Activated T-helper 9 cell treated with anti-CD3 and anti-CD28 coated beads, Interleukin-2, amount 50 U/mL, for 16 hours (primary cell): Measurements from ENCODE around the gene FARS2.
"Not testable (repeated sequence)": the region's sequence is repeated elsewhere in the genome, so short reads cannot be mapped to it uniquely, and the experiment has no call there.

ENCODE experiments used
- DNase-seq: peaks from one replicate; pipeline ENCODE4 v3.0.0-alpha.2; 2020; ENCODE audit warnings: low read depth

The FARS2 gene

DNA sequence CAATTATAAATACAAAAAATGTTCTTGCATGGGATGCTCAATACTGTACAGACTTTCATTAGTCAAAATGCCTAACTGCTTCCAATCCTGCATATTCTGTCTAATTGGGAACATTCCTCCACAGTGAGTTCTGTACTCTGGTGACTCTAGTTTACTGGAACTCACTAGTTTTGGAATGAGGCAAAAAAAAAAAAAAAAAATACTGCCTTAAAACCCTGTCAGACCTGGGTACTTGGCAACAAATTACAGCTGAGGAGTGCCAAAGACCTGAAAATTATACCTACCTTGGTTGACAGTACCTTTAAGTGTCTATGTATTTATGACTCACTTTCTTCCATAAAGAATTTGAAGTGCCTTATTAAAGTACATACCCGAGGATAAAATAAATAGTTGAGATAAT lies 276.7 kb downstream of the FARS2 start:
- no peak for DNase-seq

DNA sequence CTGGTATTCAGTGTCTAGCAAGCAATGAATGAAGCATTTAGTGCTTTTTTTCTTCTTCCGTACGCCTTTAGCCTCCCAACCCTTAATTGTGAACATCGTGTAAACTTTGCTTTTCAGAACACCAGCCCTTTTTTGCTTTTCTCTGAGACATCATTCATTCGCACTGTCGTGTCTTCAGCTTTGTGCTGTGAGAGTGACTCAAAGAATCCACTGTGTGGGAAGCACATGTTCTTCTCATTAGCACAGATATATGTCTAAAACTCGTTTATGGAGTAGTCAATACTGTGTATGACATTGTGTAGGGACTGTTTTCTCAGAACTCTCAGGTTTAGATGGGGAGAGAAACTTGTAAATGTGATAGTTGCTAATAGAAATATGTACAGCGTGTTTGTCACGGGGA lies 279.1 kb downstream of the FARS2 start:
- DNase-seq: no peak

DNA sequence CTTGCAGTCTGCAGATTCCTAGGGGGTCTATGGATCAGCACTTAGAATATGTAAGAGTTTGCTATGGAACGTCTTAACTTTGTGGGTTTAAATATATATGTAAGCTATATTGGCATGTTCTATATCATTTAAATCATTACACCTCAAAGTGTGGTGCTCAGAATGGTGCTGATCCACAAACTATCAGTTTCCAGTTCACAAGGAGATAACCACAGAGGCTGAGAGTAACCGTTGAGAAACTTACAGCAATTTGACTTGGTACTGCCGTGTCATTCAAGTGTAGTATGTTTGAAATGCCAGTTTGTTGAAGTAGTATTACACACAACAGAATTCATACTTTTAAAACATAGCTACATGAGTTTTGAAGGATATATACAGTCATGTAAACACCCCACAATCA lies 279.7 kb downstream of the FARS2 start:
- DNase-seq: no peak

DNA sequence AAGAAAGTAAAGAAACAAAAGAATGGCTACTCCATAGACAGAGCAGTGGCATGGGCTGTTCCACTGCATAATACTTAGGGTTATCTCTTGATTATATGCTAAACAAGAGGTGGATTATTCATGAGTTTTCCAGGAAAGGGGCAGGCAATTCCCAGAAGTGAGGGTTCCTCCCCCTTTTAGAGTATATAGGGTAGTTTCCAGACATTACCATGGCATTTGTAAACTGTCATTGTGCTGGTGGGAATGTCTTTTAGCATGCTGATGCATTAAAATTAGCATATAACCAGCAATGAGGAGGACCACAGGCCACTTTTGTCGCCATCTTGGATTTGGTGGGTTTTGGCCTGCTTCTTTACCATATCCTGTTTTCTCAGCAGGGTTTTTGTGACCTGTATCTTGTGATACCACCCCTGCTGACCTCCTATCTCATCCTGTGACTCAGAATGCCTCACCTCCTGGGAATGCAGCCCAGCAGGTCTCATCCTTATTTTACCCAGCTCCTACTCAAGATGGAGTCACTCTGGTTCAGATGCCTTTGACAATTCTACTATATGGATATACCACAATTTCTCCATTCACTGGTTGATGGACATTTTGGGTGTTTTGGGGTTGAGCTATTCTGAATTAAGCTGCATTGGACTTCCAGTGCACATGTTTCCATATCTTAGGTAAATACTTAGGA lies 280.6 kb downstream of the FARS2 start:
- DNase-seq: no peak

GRCh38 chr6:5547556-5547955 lies 286.2 kb downstream of the FARS2 start:
- DNase-seq: no peak

DNA sequence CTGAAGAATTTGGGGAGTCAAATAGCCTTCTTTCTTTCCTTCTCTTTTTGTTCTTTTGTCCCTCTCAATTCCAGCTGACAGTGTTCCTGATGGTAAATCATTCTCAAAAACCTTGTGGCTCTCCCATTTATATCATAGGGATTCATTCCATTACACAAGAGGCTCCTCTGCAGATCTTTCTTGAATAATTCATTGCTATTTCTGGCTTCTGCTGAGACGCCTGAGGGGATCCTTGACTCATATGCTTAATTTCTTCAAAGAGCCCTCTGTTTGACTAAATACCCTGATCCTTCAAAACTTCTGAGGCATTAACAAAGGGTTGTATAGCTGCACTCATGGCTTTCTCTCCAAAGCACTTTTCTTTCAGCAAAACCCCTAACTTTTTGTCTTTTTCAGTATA lies 289.3 kb downstream of the FARS2 start:
- no peak for DNase-seq

GRCh38 chr6:5552243-5552642 lies 290.9 kb downstream of the FARS2 start:
- no peak for DNase-seq

DNA sequence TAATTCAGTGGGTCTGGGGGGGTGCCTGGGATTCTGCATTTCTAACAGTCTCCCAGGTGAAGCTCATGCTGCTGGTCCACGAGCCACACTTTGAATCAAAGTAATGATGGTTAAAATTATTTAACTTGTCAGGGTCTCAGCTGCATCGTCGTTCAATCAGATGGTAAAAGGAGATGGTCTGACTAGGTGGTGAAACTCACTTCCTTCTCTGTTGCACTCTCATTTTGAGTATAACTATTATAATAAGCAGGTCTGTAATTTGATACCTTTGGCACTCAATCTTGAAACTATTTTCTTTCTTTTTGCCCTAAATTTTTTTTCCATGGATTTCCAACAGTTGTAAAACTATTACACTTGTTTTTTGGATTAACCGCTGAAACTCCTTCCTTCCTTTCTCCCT lies 292.5 kb downstream of the FARS2 start:
- DNase-seq: no peak

DNA sequence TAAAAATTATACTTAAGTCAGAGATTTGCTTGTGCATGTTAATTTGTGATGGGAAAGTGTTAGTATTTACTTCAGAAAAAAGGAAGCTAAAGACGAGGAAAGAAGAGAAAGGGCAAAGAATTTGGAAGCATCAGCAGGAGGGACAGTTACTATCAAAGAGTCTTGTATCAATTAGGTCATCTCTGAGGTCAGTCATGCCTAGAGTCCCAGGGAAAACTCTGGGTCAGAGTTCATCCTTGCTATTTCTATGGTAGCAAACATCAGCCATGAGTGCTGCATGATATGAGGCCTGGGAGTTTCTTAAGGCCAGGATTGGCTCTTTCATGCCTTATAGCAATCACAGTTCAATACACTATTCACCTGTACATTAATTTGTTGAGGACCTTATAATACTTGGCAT lies 292.9 kb downstream of the FARS2 start:
- no peak for DNase-seq

DNA sequence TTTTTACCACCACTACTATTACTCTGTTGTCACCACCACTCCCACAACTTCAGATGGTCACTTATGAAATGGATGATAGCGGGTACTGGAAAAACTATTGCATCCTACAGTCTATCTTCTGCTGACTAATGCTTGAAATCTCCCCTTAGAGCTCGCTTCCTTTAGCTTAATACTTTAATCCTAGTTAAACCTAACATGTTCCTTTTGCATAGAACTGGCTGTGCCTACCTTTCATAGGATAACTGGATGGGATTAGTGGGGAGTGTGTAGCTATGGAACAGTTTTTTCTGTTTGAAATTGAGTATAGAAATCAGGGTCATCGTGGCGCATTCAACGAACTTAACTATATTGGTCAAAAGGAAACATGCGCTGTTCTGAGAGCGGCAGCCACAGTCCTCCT lies 294.7 kb downstream of the FARS2 start:
- no peak for DNase-seq

DNA sequence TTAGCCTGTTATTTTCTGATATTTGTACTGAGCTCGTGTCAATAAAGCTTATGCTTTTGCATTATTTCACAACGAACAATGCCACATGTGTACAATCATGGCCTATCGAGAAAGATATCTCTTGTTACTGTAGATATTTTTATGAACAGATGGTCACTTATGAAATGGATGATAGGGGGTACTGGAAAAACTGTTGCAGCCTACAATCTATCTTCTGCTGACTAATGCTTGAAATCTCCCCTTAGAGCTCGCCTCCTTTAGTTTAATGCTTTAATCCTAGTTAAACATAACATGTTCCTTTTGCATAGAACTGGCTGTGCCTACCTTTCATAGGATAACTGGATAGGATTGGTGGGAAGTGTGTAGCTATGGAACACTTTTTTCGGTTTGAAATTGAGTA lies 296.2 kb downstream of the FARS2 start:
- no peak for DNase-seq

GRCh38 chr6:5559651-5560050 lies 298.3 kb downstream of the FARS2 start:
- no peak for DNase-seq

- no peak for DNase-seq
Observed at GRCh38 chr6:5562277-5562676, 301.0 kb downstream of the FARS2 start.

DNA sequence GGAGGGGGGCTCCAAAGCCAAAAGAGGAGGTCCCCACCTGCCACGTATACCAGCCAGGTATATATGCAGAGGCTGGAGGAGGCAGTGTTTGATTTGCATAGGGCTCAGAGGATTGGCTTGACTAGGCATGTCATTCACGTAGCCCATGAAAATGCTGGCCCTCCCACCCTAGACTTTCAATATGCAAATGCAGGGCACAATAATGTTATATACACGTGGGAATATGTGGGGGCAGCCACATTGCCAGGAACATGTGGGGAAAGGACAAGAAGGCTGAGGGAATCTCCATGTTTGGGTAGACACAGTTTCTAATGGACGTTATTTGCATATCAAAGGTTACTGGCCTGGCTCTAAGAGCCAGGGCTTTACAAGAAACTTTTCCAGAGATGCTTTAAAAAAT lies 301.8 kb downstream of the FARS2 start:
- DNase-seq: no peak

DNA sequence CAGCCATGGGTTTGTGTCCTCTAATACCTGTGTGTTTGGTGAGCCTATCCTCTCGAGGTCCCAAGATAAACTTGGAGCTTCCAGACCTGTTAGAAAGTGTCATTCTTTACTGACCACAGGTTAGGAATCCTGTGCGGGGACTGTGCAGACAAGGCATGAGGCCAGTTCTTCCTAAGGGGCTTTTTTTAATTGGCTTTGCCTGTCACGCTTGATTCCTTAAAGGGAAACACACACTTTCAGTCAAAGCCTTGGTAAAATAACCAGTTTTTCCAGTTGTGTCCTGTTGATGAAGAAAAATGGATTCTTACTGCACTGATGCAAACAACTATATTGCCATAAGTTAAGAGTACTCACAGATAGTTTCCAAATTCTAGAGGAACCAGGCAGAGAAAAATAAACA lies 303.4 kb downstream of the FARS2 start:
- not testable (repeated sequence) for DNase-seq

GRCh38 chr6:5565971-5566370 lies 304.7 kb downstream of the FARS2 start:
- DNase-seq: no peak

DNA sequence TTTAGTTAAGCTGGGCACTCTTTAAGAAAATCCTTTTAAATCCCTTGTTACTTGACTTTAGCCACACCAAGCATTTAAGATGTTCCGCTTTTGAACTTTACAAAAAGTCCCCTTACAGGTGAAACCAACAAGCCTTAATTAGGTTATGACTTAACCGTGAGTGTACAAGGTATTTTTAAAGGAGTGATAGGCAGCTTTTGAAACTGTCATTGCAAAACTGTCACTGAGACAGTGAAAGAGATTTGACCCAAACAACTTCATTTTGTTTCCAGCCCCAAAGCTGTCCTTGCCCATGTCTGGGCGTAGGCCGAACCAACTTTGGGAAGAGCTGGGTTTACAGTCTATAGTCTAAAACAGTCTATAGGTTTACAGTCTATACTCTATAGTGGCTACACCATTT lies 305.4 kb downstream of the FARS2 start:
- no peak for DNase-seq

DNA sequence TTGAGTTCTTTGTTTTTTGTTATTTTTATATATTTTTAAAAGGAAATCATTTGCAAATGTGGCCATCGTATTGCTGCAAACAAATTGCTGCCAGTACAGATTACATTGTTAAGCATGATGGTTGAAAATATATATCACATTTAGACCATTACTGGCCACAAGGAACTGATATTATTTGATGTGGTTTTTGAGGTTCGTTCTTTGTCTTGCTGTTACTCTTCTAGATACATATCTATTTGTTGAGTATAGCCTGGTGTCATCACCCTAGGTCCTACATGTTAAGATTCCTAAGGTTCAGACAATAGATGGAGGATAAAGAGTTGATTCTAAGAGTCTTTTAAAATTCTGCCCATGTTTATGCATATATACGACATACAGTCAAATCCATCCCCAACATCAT lies 306.0 kb downstream of the FARS2 start:
- no peak for DNase-seq

DNA sequence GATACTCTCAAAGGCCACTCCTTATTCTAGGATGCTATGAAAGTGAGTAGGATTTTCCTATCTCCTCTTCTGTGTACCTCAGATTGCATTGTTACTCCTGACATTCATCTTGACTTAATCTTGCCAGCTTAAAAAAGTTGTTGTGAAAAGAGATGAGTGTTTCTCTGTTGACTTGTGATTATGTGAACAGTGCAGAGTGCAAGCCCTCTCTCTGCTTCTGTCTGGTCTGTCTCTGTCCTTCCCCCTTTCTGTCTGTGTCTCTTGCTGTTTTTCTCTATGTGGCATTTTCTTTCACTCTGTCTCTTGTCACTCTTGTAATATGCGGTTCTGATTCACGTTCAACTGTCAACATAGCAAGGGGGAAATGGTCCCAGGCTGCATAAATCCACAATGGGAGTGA lies 306.6 kb downstream of the FARS2 start:
- no peak for DNase-seq

DNA sequence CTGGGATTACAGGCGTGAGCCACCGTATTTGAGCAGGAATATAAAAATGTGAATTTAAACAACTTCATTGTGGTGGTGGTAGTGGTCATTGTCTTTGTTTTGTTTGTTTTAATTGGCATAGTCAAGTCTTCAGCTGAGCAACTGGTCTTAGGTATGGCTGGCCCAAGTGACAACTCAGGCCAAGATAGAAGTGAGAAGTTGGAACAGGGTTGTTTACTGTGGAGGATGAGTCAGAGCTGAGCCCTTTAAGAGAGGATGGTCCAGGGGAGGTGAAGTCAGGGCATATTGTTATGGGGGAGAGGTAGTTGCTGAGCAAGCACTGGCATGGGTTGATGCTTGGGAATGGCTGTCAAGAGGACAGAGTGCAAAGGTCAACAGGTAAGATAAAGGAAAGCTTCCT lies 308.2 kb downstream of the FARS2 start:
- DNase-seq: no peak

GRCh38 chr6:5570641-5571040 lies 309.3 kb downstream of the FARS2 start:
- DNase-seq: no peak

- no peak for DNase-seq
Observed at GRCh38 chr6:5580736-5581581, 319.6 kb downstream of the FARS2 start.

- no peak for DNase-seq
Observed at GRCh38 chr6:5582762-5583161, 321.4 kb downstream of the FARS2 start.

DNA sequence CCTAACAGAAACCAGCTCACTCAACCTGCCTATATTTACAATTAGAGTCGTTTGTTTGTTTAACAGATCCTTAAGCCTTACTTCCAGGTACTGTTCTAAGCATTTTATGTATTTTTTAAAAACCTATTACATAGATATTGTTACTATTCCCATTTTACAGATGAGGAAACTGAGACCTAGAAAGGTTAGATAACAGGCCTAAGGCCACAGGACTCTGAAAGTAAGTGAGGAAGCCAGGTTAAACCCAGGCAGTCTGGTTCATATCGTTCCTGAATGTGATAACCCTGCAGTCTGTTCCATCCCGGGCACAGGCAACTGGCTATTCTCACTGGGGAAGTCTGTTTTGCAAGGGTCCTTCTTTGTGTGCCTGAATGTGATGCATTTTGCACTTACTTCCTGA lies 322.2 kb downstream of the FARS2 start:
- DNase-seq: no peak
